NOMO-1 treated with dmso at 0.1 percent for 144 hours (cell line): ENCODE measurements around the gene MED15.

Source experiments
- DNase-seq: peaks from one replicate; lab custom pipeline; 2025; ENCODE audit not compliant: unreplicated experiment; lab: John Stamatoyannopoulos, UW

MED15 gene

DNA sequence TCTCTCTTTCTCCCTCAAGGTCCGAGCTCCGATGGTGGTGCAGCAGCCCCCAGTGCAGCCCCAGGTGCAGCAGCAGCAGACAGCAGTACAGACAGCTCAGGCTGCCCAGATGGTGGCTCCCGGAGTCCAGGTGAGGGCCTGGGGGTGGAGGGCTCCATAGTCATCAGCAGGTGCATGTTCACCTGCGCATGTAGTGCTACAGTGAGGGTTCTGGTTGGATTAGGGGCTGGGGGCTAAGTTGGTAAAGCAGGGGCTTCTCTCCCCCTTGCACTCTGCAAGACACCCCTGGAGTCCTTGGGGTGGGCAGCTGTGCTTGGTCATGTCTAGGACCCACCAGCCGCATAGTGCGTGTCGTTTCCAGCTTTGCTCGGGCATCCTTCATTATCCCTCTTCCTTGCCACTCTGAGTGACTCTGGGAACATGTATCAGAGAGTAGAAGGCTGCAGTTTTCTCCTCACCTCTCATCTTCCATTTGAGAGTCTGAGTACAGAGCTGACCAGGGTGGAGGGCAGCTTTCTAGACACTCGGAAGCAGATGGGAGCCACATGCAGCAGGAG is 61.2 kb downstream of the MED15 start:
- no peak for DNase-seq

DNA sequence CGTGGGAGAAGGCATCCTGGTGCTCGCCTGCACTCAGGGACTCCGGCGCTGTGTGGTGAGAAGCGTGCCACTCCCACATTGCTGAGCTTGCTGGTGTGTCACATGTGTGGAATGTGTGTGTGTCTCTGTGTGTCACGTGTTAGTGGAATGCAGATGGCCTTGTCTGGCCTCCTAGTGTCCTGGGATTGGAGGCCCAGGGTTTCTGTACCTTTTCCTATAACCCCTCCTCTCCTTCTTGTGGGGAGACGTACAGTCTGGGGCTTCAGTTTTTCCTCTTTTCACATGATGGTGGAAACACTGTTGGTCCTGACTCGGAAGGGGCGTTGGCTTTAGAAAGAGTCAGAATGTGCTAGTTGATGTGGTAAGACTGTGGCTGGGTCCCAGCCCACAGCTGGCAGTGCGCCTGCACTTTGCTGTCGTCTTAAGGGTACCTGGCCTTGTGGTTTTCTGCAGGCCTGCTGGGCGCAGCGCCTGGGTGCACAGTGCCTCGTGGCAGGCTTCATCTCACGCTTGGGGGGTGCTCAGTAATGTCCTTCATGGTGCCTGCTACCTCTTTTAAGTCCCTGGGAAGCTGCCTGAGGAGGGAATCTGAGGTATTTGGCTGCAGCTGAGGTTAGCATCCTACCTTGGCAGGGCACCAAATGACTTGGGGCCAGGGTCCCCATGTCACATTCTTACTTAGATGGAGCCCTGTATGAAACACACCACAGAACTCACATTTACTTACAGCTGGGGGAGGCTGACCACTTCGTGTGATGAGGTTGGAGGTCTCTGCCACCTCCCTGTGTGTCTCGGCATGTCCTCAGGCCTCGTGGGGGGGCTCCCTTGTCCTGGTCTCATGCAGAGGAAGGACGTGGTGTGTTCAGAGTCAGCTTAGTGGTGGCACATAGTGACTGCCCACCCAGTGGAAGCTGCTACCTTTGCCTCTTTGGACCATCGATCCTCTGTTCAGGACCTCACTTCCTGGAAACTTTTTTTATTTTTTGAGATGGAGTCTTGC is 61.9 kb downstream of the MED15 start:
- DNase-seq = no peak

DNA sequence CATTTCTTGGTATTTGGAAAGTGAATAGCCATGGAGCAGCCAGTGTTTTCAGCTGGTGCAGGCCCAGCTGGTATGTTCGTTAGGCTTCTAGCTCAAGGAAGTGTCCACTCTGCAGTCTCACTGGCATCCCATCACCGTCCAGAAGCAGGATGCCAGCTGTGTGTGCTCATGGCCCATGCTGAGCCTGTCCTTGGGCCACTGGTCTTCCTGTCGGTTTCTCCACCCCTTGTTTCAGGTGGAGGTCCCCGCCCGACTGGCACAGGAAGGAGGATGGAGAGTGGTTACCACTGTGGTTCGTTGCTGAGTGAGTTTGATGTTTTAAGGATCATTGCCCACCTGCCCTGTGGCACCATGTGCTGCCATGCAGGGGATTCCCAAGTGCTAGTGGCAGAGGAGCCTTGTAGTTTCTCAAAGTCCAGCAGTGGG is 63.7 kb downstream of the MED15 start:
- DNase-seq = no peak

DNA sequence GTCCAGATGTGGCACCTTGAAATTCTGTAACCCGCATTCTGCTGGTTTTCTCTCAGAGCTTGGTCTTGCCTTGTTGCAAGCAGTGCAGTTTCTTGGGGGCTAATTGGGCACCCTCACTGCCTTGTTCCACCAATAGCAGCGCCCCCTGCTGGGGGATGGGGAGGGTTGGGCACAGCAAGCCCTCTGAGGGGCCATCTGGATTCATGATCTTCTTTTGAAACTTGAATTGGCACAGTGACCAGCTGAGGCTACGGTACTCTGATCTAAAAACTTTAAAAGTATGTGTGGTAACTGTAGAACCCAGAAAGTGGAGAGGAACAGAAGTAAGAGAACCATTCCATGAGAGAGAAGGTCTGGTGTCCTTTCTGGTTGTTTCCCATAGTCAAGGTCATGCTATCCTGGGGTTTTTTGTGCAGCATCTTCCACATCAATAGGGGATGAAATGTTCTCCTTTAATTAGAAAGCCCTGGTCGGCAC is 64.2 kb downstream of the MED15 start:
- no peak for DNase-seq

DNA sequence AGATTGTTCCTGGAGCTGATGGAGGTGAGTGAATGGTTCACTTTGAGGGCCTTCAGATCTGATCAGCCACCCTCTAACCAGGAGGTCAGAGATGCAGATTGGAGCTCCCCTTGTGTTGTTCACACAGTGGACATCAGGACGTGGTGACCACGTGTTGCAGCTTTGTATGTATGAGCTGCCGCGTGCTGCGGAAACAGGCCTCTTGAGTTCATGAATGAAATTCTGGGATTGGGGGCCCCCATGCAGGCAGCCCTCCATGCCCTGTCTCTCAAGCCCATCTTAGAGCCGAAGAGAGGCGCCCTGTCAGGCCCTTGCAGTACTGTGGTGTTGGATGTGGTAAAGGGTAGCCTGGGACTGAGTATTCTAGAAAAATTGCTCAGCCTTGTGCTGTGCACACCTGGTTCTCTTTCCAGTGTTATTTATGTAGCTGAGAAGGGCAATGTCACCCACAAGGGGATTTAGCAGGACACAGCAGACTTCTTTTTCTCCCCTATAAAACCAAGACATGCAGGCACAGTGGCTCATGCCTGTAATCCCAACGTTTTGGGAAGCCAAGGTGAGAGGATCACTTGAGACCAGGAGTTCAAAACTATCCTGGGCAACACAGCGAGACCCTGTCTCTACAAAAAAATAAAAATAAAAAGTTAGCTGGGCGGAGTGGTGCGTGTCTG is 64.9 kb downstream of the MED15 start:
- DNase-seq = no peak

DNA sequence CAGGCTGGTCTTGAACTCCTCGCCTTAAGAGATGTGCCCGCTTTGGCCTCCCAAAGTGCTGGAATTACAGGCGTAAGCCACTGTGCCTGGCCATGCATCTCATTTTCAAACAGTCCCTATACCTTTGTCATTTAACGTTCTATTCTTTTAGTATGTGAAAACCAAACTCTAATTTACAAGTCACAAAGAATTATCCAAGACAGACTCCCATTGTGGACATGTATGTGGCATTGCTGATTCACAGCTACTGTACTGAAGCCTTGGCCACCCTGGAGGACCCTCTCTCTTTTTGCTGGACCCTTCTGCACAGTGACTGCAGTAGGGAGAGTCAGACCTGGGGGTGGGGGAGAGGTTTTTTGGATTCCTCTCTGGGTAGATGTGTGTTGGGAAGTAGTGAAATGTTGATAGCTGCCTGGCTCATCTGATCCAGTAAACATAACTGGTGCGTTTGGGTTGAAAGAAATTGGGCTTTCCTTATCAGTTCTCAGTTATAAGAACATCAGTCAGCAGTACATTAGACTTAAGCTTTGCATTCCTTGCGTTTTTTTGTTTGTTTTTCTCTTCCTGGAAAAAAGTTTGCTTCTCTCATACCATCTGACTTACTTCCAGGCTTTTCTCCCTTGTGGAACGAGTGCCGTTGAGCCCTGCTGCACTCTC is 65.9 kb downstream of the MED15 start:
- no peak for DNase-seq

DNA sequence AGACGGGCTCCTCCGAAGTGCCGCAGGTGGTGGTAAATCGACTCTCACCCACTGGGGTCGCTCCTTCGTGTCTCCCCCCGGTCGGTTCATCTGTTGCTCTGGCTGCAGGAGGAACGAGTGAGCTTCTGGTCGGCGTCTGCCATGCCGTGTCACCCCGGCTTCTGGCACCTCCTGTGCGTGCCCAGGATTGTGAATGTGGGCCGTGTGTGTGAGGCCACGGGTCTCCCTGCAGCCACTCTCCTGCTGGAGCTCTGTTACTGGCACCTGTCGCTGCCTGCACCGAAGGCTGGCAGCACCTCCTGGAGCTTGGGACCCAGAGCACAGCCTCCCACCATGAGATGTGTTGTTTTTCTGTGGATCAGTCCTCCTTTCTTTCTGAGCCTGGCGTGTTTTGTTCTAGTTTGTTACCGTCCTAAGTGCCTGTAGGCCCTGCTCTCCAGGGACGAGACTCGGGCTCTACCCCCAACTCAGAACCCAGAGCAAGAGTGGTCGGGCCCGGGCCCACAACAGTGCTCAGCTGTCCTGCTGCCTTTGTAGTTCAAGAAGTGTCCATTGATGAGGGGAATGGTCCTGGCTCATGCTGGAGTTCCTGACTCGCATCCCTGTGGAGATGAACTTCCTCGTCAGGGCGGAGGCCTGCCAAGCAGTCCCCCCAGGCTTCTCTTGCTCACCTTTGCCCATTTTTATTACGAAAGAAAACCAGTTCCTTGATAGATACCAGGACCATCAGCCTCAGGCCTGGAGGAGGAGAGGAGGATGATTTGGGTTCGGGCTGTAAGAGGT is 66.6 kb downstream of the MED15 start:
- no peak for DNase-seq

DNA sequence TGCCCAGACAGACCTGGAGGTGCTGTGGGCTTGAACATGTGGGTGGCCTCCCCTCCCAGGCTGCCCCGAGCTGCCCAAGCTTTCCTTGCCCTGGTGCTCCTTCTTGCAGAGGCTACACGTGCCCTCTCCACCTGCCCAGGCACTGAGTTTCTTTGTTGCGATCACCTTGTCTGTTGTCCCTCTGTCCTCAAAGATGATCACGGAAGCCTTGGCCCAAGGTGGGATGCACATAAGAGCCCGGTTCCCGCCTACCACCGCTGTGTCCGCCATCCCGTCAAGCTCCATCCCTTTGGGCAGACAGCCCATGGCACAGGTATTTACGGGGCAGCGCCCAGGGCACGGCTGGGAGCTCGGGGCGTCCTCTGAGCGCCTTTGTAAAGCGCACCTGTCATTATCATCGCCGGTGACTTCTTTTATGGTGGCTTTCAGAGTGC is 67.5 kb downstream of the MED15 start:
- DNase-seq = no peak

DNA sequence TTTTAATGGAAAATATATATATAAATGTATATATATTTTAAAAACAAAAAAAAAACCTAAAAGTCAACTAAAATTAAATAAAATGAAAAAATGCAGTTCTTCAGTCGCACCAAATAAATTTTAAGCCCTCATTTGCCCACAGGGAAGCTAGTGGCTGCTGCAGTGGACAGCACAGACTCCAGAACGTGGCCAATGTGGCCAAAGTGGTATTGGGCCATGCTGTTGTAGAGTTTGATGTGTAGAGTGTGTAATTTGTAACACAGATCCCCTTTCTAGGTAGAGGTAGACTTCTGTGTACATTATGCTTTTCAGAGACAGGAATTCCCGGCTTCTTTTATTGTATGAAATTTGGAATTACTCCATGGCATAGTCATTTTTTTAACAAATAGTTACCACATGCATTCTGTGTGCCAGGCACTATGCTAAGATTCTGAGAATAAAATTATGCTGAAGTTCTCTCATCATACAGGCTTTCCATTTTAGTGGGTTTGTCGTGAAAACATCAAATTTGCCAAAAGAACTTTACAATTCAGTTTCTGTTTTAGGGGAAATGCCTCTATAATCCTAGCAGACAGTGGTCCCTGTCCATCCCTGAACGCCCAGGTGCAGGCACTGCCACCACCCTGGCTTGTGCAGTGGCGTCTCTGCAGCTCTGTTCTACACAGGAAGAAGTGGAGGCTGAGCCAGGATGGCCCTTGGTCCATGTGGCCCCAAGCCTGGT is 68.5 kb downstream of the MED15 start:
- no peak for DNase-seq

DNA sequence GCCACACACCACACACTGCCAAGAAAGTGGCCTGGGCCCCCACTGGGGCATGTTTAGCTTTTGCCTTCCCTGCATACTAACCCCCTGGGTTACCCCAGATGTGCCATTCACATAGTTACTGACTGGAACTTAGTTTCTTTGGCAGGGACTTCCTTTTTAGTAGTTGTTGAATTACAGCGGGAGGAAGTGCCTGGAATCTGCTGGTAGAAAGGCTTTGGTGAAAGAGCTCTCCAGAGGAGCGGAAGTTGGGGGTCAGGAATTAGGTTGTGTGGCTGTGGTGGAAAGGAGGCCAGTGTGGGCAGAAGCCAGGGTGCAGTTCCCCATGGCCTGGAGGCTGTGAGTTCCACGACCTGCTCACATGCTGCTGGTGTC is 69.0 kb downstream of the MED15 start:
- DNase-seq = no peak

DNA sequence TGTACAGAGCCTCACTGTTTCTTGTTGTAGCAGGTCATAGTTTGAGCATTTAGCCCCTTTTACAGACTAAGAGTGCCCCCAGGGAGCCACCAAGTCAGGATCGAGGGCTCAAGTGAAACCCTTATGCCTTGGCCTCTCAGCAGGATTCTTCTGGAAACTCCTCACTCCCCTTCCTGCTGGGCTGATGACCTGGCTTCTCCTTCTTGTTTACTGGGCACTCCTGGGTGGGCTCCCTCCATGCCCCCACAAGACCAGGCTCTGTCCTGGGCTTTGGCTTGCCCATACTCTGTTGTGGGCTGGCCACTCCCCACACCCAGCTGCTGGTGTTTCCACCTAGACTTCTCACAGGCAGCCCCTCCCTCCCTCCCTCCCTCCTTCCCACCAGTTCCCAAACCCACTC is 69.6 kb downstream of the MED15 start:
- no peak for DNase-seq

DNA sequence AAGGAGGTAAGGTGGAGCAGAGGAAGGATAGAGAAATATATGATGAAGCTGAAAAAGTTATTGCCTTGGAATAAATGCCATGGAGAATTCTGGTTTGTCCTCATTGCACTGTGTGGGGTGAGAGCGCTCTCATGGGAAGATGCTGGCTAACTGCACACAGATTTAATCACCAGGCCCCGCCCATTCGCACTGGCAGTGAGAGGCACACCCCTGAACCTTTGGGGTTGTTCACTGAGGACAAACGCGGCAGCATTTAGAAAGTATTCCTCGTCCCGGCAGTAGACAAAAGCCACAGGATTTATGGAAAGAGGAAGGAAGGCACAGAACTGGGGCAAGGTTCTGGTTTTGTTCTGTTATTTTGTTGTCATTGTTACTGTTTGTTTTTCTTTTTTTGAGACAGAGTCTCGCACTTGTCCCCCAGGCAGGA is 70.2 kb downstream of the MED15 start:
- no peak for DNase-seq

DNA sequence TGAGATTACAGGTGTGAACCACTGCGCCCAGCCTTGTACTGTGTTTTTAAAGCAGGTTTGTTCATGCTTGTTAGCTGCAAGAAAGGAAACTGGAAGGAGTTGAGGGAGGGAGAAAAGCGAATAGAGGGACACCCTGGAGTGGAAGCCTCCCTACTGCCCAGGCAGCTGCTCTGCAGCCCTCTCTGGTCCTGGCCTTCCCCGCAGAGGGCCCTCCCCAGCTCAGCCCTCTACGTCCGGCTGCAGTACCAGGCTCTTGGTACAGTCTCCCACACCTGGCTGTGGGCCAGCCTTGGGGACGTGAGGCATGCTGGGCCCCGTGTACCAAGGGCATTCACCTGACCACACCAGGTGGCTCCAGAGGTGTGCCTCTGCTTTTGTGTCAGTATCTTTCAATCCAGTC is 70.8 kb downstream of the MED15 start:
- DNase-seq = no peak

DNA sequence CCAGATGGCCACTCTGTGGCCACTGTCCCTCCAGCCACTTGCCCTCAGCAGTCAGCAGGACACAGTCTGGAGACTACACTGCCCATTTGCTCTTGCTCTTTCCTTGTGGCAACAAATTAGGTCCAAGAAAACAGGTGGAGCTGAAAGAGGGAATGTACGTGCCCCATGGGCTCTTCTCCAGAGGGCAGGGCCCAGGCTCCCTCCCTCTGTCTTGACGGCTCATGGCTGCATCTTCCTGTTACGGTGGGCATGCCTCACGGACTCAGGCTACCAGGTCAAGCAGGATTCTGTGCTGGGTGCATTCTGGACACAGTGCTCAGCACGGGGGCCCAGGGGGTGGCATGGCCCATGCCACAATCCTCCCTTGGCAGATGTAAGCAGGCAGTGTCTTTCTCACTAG is 71.3 kb downstream of the MED15 start:
- DNase-seq = no peak

DNA sequence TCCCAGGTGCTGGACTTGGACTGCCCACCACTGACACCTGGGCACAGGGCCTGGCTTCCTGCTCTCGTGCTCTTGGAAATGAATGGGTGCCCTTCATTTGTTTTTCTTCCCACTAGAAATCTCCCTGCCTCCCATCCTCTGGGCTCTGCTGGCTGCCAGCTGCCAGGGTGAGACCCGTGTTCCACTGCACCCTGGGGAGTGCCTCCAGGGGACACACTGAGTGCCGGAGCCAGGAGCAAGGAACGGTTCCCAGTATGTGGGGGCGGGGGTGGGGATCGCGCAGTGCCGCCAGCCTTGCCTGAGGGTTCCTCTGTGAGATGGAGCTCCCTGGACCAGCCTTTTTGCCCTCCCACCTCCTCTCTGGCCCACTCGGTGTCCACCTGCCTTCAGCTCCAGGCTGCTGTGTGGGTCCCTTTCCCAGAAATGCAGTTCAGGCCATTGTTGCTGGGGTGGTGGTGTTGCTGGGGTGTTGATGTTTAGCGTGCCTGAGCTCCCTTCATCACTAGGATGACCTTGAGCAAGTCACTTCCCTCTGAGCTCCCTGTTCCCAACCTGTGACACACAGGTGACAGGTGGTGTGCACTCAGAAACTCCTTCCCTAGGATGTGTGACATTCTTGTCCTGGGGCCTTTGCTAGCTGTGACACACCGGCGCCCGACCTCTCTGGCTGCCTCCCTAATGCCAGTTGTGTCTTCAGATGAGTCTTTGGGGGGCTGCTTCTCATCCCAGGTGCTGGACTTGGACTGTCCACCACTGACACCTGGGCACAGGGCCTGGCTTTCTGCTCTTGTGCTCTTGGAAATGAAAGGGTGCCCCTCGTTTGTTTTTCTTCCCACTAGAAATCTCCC is 72.1 kb downstream of the MED15 start:
- DNase-seq = no peak

DNA sequence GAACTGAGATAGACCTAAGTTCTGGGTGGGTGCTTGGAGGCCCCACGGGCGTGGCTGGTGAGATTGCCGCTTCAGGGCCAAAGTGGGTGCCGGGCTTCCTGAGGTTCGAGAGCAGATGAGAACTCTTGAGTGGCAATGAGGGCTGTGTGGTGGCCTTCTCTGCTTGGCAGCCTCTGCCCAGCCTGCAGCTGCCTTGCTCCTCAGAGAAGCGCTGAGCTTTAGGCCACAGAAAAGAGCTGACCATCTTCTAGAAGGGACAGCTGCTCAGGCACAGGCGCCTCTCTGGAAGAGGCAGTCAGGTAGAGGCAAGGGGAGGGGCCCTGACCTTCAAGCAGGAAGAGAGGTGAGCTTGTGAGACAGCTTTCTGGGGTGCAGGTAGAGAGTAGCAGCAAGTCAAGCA is 72.8 kb downstream of the MED15 start:
- no peak for DNase-seq

DNA sequence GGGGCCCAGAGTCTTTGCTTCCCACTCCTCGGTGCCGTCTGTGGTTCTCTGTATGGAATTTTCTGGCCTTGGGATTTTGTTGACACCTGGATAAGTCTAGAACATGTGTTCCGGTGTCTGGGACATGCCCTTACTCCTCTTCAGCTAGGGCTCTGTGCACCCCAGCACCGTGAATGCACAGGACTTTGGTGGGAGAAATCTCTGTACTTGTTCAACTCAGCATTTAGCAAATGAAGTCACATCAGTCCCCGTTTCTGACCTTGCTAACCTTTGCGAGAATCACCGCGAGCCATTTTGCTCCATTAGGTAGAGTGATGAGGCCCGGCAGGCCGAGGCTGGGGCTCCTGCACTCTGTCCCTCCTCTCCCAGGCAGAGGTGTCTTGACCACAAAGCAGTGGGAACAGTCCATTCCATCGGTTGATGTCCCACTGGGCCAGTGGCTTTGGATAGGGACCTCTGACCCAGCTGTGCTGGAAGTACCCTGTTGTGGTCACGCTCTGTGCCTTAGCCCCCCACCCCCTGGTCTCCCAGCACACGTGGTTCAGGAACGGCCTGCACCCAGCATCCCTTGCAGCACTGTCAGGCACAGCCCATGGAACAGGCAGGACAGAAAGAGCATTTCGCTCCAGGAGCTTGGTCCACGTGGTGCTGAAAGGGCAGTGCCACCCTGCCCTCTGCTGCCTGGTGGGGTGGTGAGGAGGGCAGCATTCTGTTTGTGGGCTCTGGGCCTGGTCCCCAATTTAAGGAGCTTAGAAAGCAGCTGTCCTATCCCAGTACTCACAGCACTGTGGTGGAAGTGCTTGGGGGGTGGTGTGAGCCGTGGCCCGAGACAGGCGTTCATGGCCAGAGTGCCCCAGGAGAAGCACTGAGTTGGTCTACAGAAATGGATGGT is 73.4 kb downstream of the MED15 start:
- DNase-seq = no peak
